GM19324 (cell line): ENCODE measurements around the gene NOS3.
A peak's percentile ranks its signal among the peaks of the same experiment; 100 is the strongest.
"Not testable (repeated sequence)": the region's sequence is repeated elsewhere in the genome, so short reads cannot be mapped to it uniquely, and the experiment has no call there.

Experiments
- ATAC-seq: cut with Tn5 transposase; IDR thresholded peaks from one replicate; pipeline ENCODE4 v1.9.1; 2021; ENCODE audit warnings: mild to moderate bottlenecking, moderate library complexity; ENCODE audit not compliant: unreplicated experiment, low FRiP score

NOS3 gene

GRCh38 chr7:151013733-151014497 lies 23.1 kb downstream of the NOS3 start:
- no peak for ATAC-seq

GRCh38 chr7:151014950-151015349 lies 24.1 kb downstream of the NOS3 start:
- no peak for ATAC-seq

- no peak for ATAC-seq
These were observed 25.1 kb downstream of the NOS3 start for GRCh38 chr7:151015967-151016366.

- ATAC-seq = no peak
These were observed 25.7 kb downstream of the NOS3 start for GRCh38 chr7:151016505-151016904.

GRCh38 chr7:151016942-151017341 lies 26.1 kb downstream of the NOS3 start:
- ATAC-seq = no peak

- no peak for ATAC-seq
These were observed 26.6 kb downstream of the NOS3 start for GRCh38 chr7:151017370-151017952.

GRCh38 chr7:151017953-151018420 lies 27.2 kb downstream of the NOS3 start:
- peak; percentile 45 for ATAC-seq

GRCh38 chr7:151018421-151019129 lies 27.8 kb downstream of the NOS3 start:
- ATAC-seq = no peak

GRCh38 chr7:151019130-151019447 lies 28.3 kb downstream of the NOS3 start:
- ATAC-seq = no peak

- ATAC-seq = no peak
These were observed 29.4 kb downstream of the NOS3 start for GRCh38 chr7:151020231-151020630.

GRCh38 chr7:151023232-151023631 lies 32.4 kb downstream of the NOS3 start:
- no peak for ATAC-seq

GRCh38 chr7:151024435-151025056 lies 33.7 kb downstream of the NOS3 start, which contains the start of gene ATG9B:
Gene ATG9B, minus strand, starts transcription at chr7:151024494. Its CDS starts 71 bp downstream, at chr7:151024423.
- no peak for ATAC-seq

- no peak for ATAC-seq
These were observed 35.3 kb downstream of the NOS3 start for GRCh38 chr7:151025924-151026671.

- not testable (repeated sequence) for ATAC-seq
These were observed 36.2 kb downstream of the NOS3 start for GRCh38 chr7:151026771-151027727.

GRCh38 chr7:151027728-151028130 lies 36.9 kb downstream of the NOS3 start:
- ATAC-seq = not testable (repeated sequence)

GRCh38 chr7:151028131-151028947 lies 37.5 kb downstream of the NOS3 start, which contains the start of gene ABCB8:
Gene ABCB8, plus strand, starts transcription at chr7:151028450. Its CDS starts 66 bp downstream, at chr7:151028516.
- ATAC-seq = peak; percentile 96

GRCh38 chr7:151028948-151029501 lies 38.2 kb downstream of the NOS3 start:
- no peak for ATAC-seq

GRCh38 chr7:151031011-151031410 lies 40.2 kb downstream of the NOS3 start:
- ATAC-seq = no peak
